Tibial nerve (tissue), 4 donors: ENCODE results near the gene PAAF1. TPM values are rescaled to one million over a fixed set of nuclear protein-coding genes. Genes with fewer than 3 reads are reported as not detected.

ENCODE experiments used
- DNase-seq, 2 donors: peaks; one replicate each; pipeline ENCODE4 v3.0.0-alpha.2; 2019; ENCODE audit warnings: low spot score in 2 of 2
- H3K27ac ChIP-seq, 4 donors: fragments of 200-600 bp; sonication (generic) in 3 of 4; one replicate each; pipeline ENCODE4 v1.5.1; 2017 to 2019; ENCODE audit warnings: mild to moderate bottlenecking in 1 of 4
- H3K27me3 ChIP-seq, 2 donors: fragments of 200-600 bp; sonication (generic) in 1 of 2; one replicate each; pipeline versions ENCODE4 v1.5.1 to v1.6.0; 2017 to 2019
- H3K36me3 ChIP-seq, 3 donors: fragments of 200-600 bp; sonication (generic); one replicate each; pipeline ENCODE4 v1.5.1; 2018 to 2019
- H3K4me1 ChIP-seq, 4 donors: fragments of 200-600 bp; sonication (generic) in 3 of 4; one replicate each; pipeline ENCODE4 v1.5.1; 2017 to 2019
- H3K4me3 ChIP-seq, 4 donors: fragments of 200-600 bp; sonication (generic) in 3 of 4; one replicate each; pipeline ENCODE4 v1.5.1; 2017 to 2019; ENCODE audit warnings: mild to moderate bottlenecking in 1 of 4, moderate library complexity in 1 of 4
- H3K9me3 ChIP-seq, 4 donors: fragments of 200-600 bp; sonication (generic) in 3 of 4; one replicate each; pipeline ENCODE4 v1.5.1; 2017 to 2019
- EP300 ChIP-seq, 2 donors: sonication (generic); formaldehyde crosslinking; IDR thresholded peaks; one replicate each; pipeline ENCODE4 v1.6.1; 2017; ENCODE audit warnings: antibody characterized with exemption in 2 of 2, mild to moderate bottlenecking in 1 of 2
- POLR2A ChIP-seq, 2 donors: fragments of 450-650 bp; IDR thresholded peaks; one replicate each; pipeline ENCODE4 v1.6.1; 2017; ENCODE audit warnings: antibody characterized with exemption in 2 of 2, mild to moderate bottlenecking in 2 of 2, moderate library complexity in 2 of 2
- WGBS, 2 donors: methylation state at CpG; one replicate each; pipeline ENCODE4 v1.1.5; 2018; 5-methylcytosine and 5-hydroxymethylcytosine counted together
- total RNA-seq, 4 donors: library from RNA; depleted of rRNA; stranded (reverse); fragments of >200 nt; gene quantifications; one replicate each; pipeline ENCODE4 v1.1.0, GENCODE V29; 2016
- TF ChIP-seq, protein P1 (sequence below), 5 experiments: fragments of 200-600 bp in 3 of 5; fragments of 450-650 bp in 2 of 5; sonication (generic) in 3 of 5; IDR thresholded peaks; one replicate each; pipeline ENCODE4 v1.5.1; 2016 to 2019; ENCODE audit warnings: antibody characterized with exemption in 5 of 5, mild to moderate bottlenecking in 3 of 5, moderate library complexity in 2 of 5

Gene PAAF1
- total RNA-seq, 4 donors from 2014 or later: 24.9 to 39.1 (median 32.7) TPM

GRCh38 chr11:73962101-73962705 is 85.4 kb downstream of the PAAF1 start:
- Histone ChIP-seq H3K4me3 (no peak overlapping the region), H3K36me3 (no peaks in the 10 kb centered on the region), H3K27ac (no peak overlapping the region), H3K9me3 (no peaks in the 10 kb centered on the region), H3K4me1 (peaks cover 0 to 13% (median 0%) of the 10 kb centered on the region in 4 donors), H3K27me3 (peaks cover 0 to under 1% of the 10 kb centered on the region in 2 donors)
- DNase-seq: no peak
- TF ChIP-seq POLR2A (IDR thresholded peaks at IDR 0.05) (no peak), EP300 (IDR thresholded peaks at IDR 0.05) (no peak)
- TF ChIP-seq, protein P1, sequence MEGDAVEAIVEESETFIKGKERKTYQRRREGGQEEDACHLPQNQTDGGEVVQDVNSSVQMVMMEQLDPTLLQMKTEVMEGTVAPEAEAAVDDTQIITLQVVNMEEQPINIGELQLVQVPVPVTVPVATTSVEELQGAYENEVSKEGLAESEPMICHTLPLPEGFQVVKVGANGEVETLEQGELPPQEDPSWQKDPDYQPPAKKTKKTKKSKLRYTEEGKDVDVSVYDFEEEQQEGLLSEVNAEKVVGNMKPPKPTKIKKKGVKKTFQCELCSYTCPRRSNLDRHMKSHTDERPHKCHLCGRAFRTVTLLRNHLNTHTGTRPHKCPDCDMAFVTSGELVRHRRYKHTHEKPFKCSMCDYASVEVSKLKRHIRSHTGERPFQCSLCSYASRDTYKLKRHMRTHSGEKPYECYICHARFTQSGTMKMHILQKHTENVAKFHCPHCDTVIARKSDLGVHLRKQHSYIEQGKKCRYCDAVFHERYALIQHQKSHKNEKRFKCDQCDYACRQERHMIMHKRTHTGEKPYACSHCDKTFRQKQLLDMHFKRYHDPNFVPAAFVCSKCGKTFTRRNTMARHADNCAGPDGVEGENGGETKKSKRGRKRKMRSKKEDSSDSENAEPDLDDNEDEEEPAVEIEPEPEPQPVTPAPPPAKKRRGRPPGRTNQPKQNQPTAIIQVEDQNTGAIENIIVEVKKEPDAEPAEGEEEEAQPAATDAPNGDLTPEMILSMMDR (IDR thresholded peaks at IDR 0.05): no peak
- WGBS, 2 donors: 49 to 59% methylated on average over 7 of the region's 7 CpGs

- TF ChIP-seq, protein P1 (IDR thresholded peaks at IDR 0.05): no peak
- TF ChIP-seq POLR2A (IDR thresholded peaks at IDR 0.05): no peak
- TF ChIP-seq EP300 (IDR thresholded peaks at IDR 0.05): no peak
- Histone ChIP-seq H3K36me3 (no peaks in the 10 kb centered on the region), H3K4me3 (no peak overlapping the region), H3K4me1 (peaks cover 0 to 13% (median 0%) of the 10 kb centered on the region in 4 donors), H3K27ac (no peak overlapping the region), H3K27me3 (no peaks in the 10 kb centered on the region), H3K9me3 (no peaks in the 10 kb centered on the region)
- WGBS, 2 donors: 77 to 81% methylated on average over 8 of the region's 8 CpGs
- DNase-seq: no peak
These were observed 87.1 kb downstream of the PAAF1 start for GRCh38 chr11:73963861-73964260.

DNA sequence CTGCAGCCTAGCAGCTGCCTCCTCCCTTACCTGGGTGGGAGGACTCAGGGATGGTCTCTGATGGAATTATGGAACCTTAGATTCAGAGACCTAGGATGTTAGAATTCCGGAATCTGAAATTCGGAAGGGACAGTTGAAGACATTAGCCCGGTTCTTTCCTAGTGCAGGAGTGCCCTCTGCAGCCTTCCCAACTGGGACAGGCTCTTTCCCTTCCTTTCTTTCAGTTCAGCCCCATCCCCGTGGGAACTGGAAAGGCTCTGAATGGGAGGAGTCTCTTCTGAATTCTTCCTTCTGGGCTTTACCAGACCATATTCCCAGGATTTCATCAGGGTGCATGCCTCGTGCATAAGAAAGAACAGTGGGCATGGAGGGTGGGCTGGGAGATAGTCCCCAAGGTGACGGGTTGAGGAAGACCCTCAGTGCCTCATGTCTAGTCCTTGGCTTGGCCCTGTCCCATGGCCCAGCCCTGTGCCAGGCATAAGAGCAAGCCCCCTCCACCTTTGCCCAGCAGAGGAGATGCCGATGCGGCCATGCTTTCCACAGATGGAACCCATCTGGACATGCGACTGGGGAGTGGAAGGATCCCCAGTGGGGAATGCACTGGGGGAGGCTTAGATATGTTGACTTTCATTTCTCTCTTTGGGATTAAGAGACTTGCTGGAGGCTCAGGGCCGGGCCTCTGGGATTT is 88.4 kb downstream of the PAAF1 start:
- Histone ChIP-seq H3K9me3 (no peaks in the 10 kb centered on the region), H3K4me3 (no peak overlapping the region), H3K36me3 (no peaks in the 10 kb centered on the region), H3K27ac (no peak overlapping the region), H3K4me1 (peaks cover 0 to 13% (median 0%) of the 10 kb centered on the region in 4 donors), H3K27me3 (no peaks in the 10 kb centered on the region)
- no peak for DNase-seq
- WGBS, 2 donors: 61 to 63% methylated on average over 10 of the region's 10 CpGs
- TF ChIP-seq, protein P1 (IDR thresholded peaks at IDR 0.05): no peak
- no peak for TF ChIP-seq POLR2A (IDR thresholded peaks at IDR 0.05)
- no peak for TF ChIP-seq EP300 (IDR thresholded peaks at IDR 0.05)

DNA sequence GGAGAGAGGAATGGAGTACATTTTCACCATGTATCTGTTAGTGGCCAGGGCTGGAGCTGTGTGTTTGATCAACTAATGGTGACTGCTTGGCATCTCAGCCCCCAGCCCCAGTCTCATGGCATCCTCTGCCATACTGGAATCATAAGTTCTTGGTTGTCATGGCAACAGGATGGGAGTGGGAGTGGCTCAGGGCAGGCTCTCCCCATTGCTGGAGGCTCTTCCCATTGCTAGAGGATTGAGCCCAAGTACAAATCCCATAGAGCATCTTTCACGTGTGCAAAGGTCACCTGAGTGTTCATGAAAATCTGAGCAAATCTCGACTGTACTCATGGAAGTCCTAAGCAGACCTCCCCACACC is 88.9 kb downstream of the PAAF1 start:
- 60 to 63% methylated on average over 2 of the region's 2 CpGs for WGBS, 2 donors
- H3K36me3 ChIP-seq: no peaks in the 10 kb centered on the region
- H3K9me3 ChIP-seq: no peaks in the 10 kb centered on the region
- no peak overlapping the region for H3K27ac ChIP-seq
- DNase-seq: no peak
- no peak overlapping the region for H3K4me3 ChIP-seq
- TF ChIP-seq EP300 (IDR thresholded peaks at IDR 0.05) (no peak), POLR2A (IDR thresholded peaks at IDR 0.05) (no peak)
- TF ChIP-seq, protein P1 (IDR thresholded peaks at IDR 0.05): no peak
- H3K4me1 ChIP-seq: peaks cover 0 to 13% (median 0%) of the 10 kb centered on the region in 4 donors
- no peaks in the 10 kb centered on the region for H3K27me3 ChIP-seq

GRCh38 chr11:73968356-73968966 is 91.7 kb downstream of the PAAF1 start:
- H3K27ac ChIP-seq: no peak overlapping the region
- H3K36me3 ChIP-seq: no peaks in the 10 kb centered on the region
- H3K27me3 ChIP-seq: no peaks in the 10 kb centered on the region
- DNase-seq: no peak
- no peak overlapping the region for H3K4me3 ChIP-seq
- H3K9me3 ChIP-seq: no peaks in the 10 kb centered on the region
- H3K4me1 ChIP-seq: peaks cover 0 to 15% (median 3%) of the 10 kb centered on the region in 4 donors
- WGBS, 2 donors: 91% methylated on average over 15 of the region's 15 CpGs
- no peak for TF ChIP-seq EP300 (IDR thresholded peaks at IDR 0.05)
